WI38 (cell line): Measurements from ENCODE around the gene LRP6.
"Not testable (repeated sequence)": the region's sequence is repeated elsewhere in the genome, so short reads cannot be mapped to it uniquely, and the experiment has no call there.

ENCODE experiments used
- H3K4me3 ChIP-seq: 2 replicates; pipeline ENCODE4 v1.5.1; 2011; ENCODE audit warnings: low read depth, mild to moderate bottlenecking, control low read depth, low read length
- CTCF ChIP-seq: IDR thresholded peaks from 2 replicates; pipeline ENCODE4 v1.5.1; 2012; ENCODE audit warnings: low read depth, mild to moderate bottlenecking, control low read depth, low read length

Gene LRP6

DNA sequence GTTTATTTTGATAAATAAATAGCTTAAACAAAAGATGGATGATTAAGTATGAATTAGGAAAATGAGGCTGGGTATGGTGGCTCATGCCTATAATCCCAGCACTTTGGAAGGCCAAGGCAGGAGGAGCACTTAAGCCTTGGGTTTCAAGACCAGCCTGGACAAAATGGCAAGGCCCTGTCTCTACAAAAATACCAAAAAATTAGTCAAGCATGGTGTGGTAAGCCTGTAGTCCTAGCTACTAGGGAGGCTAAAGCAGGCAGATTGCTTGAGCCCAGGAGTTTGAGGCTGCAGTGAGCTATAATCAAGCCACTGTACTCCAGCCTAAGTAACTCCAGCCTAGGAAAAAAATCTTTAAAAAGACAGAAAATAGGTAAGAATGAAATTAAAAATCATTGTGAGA is 100.1 kb downstream of the LRP6 start:
- no peak overlapping the region for H3K4me3 ChIP-seq
- TF ChIP-seq CTCF = no peak

- TF ChIP-seq CTCF = no peak
- H3K4me3 ChIP-seq = no peak overlapping the region
Observed at GRCh38 chr12:12159988-12160387, 106.9 kb downstream of the LRP6 start.

GRCh38 chr12:12158858-12159257 is 108.0 kb downstream of the LRP6 start:
- TF ChIP-seq CTCF = no peak
- H3K4me3 ChIP-seq = no peak overlapping the region

GRCh38 chr12:12157424-12157823 is 109.4 kb downstream of the LRP6 start:
- H3K4me3 ChIP-seq = no peak overlapping the region
- no peak for TF ChIP-seq CTCF

DNA sequence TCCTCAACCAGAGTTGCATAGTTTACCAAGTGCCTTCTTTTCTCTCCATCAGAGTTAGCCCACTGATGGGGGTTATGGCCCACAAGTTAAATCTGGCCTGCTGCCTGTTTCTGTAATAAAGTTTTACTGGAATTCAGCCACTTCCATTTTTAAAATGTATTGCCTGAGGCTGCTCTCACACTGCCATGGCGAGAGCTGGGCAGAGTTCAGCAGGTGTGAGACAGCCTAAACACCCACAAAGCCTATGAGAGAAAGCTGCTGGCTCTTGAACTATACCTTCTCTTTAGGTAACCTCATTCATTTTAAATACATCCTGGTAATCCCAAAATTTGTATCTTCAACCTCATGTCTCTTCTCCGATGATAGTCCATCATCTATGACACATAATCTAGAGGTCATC is 110.0 kb downstream of the LRP6 start:
- TF ChIP-seq CTCF = no peak
- H3K4me3 ChIP-seq = no peak overlapping the region

- no peak for TF ChIP-seq CTCF
Observed at GRCh38 chr12:12156116-12156515, 110.7 kb downstream of the LRP6 start.

DNA sequence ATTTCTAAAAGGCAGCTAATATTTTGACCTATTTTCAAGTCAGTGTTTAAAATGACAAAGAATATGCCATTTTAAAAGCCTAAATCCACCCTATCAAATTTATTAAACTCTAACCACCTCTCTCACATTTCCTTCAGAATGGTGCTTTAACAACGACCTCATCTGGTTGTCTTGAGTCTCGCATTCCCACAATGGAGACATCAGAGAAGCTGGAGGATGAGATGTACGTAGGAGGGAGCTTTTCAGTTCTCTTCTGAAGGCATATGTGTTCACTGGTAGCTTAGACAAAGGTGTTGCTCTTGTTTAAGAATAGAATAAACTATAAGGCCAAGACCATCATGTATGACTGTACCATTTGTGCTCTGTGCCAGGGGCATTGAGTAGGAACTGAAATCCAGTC is 113.2 kb downstream of the LRP6 start:
- TF ChIP-seq CTCF = no peak
- H3K4me3 ChIP-seq = no peak overlapping the region

More at GRCh38 chr12:12156116-12156515, 110.7 kb downstream of the LRP6 start:
- no peak overlapping the region for H3K4me3 ChIP-seq

GRCh38 chr12:12147111-12147510 is 119.7 kb downstream of the LRP6 start:
- no peak overlapping the region for H3K4me3 ChIP-seq
- TF ChIP-seq CTCF = no peak

GRCh38 chr12:12144531-12144930 is 122.3 kb downstream of the LRP6 start:
- not testable (repeated sequence) for H3K4me3 ChIP-seq
